GM23248 (cell line): Measurements from ENCODE around the gene NME4.

Experiments used
- EZH2 ChIP-seq: fragments of 200-600 bp; sonication (generic); IDR thresholded peaks from 2 replicates; pipeline ENCODE4 v1.6.1; 2018; ENCODE audit warnings: antibody characterized with exemption, mild to moderate bottlenecking; ENCODE audit not compliant: insufficient read depth, poor library complexity, severe bottlenecking
- EZH2phosphoT487 ChIP-seq: fragments of 200-600 bp; sonication (generic); IDR thresholded peaks from 2 replicates; pipeline ENCODE4 v1.6.1; 2018; ENCODE audit warnings: antibody characterized with exemption, moderate library complexity, mild to moderate bottlenecking, low read depth; ENCODE audit not compliant: insufficient read depth

DNA sequence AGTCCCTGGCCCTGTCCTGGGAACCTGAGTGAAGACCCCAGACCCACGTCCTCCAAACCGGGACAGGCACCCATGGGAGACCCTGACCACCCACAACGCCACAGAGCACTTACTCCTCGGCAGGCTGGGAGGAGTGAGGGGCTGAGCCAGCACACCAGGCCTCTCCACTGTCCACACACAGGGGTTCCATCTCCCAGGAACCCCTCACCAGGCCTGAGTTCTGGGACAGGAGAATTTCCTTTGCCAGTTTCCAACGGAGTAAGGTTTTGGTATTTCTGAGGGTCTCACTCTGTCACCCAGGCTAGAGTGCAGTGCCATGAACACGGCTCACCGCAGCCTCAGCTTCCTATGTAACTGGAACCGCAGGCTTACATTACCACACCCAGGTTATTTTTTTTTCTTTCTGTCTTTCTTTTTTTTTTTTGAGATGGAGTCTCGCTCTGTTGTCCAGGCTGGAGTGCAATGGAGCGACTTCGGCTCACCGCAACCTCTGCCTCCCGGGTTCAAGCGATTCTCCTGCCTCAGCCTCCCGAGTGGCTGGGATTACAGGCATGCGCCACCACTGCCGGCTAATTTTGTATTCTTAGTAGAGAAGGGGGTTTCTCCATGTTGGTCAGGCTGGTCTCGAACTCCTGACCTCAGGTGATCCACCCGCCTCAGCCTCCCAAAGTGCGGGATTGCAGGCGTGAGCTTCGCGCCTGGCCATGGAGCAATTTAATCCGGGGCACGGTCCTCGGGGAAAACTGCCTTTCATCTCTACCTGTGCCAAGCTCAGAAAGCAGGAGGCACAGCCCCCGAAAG, 16.8 kb upstream of the NME4 start:
- no peak for TF ChIP-seq EZH2phosphoT487
- TF ChIP-seq EZH2, result no peak
